NT2/D1 (cell line): Measurements from ENCODE around the gene PNLDC1.

ENCODE experiments used
- SUZ12 ChIP-seq: IDR thresholded peaks from 2 replicates; pipeline ENCODE4 v1.6.1; 2011; ENCODE audit not compliant: insufficient read length, insufficient read depth; ENCODE audit errors: extremely low read depth
- YY1 ChIP-seq: IDR thresholded peaks from 2 replicates; pipeline ENCODE4 v1.6.1; 2011; ENCODE audit not compliant: insufficient read length, insufficient read depth
- ZNF274 ChIP-seq: IDR thresholded peaks from 2 replicates; pipeline ENCODE4 v1.6.1; 2011; ENCODE audit warnings: mild to moderate bottlenecking, low read depth, low read length

DNA sequence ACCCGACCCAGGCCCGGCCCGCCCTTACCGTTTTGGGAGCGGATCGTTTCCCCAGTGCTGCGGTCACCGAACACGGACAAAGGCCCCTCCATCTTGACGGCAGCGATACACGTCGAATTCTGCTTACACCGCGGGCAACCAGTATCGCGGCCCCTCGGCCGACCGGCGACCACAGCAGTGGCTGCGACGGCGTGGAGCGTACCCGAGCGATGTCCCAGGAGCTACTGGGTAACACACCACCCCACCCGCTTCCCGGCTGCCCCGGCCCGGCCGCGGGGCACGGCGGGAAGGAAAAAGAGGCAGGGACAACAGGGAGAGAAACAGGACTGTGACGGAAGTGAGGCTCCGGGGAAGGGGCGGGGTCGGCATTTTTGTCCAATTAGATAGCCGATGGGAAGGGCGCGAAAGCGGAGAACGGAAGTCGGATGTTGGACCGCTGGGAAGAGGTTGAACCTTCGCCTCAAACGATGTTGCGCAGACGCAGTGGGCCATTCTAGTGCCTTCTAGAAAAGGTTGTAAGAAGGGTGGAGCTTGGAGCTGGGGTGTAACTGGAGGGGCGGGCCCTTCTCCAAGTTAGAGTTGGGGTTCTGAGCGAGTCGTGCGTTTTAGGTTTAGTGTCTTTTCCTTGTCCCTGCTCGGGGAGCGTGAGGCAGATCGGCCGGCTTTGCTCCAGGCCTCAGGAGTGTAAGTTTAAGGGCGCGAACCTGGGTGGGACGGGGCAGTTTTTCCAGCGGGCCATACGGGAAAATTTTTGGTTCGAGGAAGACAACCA is 10.5 kb upstream of the PNLDC1 start, which contains the start of gene TCP1:
- no peak for TF ChIP-seq ZNF274
- no peak for TF ChIP-seq YY1
- no peak for TF ChIP-seq SUZ12
